ENCODE results near the gene KCNA4.
"Not testable (repeated sequence)": the region's sequence is repeated elsewhere in the genome, so short reads cannot be mapped to it uniquely, and the experiment has no call there.

Gene KCNA4

GRCh38 chr11:30016588-30017363, at the start of gene KCNA4:
Gene KCNA4 (minus strand): TSS chr11:30017030. CDS start chr11:30012678, 4,352 bp downstream.
- no peak for DNase-seq (ENCODE audit: low read depth in 2 of 2)

GRCh38 chr11:30062103-30062502, 45.3 kb upstream of the KCNA4 start:
- DNase-seq (ENCODE audit: low read depth in 2 of 2) = no peak

- DNase-seq (ENCODE audit: low read depth in 2 of 2) = no peak
These were observed 42.5 kb upstream of the KCNA4 start for GRCh38 chr11:30059172-30059815.

GRCh38 chr11:30049214-30049613, 32.4 kb upstream of the KCNA4 start:
- DNase-seq (ENCODE audit: low read depth in 2 of 2) = no peak

GRCh38 chr11:30046578-30046945, 29.7 kb upstream of the KCNA4 start:
- no peak for DNase-seq (ENCODE audit: low read depth in 2 of 2)

- no peak for DNase-seq (ENCODE audit: low read depth in 2 of 2)
These were observed 29.2 kb upstream of the KCNA4 start for GRCh38 chr11:30045921-30046577.

- no peak for DNase-seq (ENCODE audit: low read depth in 2 of 2)
These were observed 28.3 kb upstream of the KCNA4 start for GRCh38 chr11:30045144-30045543.

GRCh38 chr11:30041171-30041570, 24.3 kb upstream of the KCNA4 start:
- DNase-seq (ENCODE audit: low read depth in 2 of 2) = no peak

- not testable (repeated sequence) for DNase-seq (ENCODE audit: low read depth in 2 of 2)
These were observed 17.9 kb upstream of the KCNA4 start for GRCh38 chr11:30034746-30035145.

GRCh38 chr11:30034166-30034565, 17.3 kb upstream of the KCNA4 start:
- DNase-seq (ENCODE audit: low read depth in 2 of 2) = not testable (repeated sequence)

- no peak for DNase-seq (ENCODE audit: low read depth in 2 of 2)
These were observed 8.7 kb upstream of the KCNA4 start for GRCh38 chr11:30025396-30026139.

GRCh38 chr11:30023074-30023473, 6.2 kb upstream of the KCNA4 start:
- DNase-seq (ENCODE audit: low read depth in 2 of 2) = no peak

- no peak for DNase-seq (ENCODE audit: low read depth in 2 of 2)
These were observed 2.7 kb upstream of the KCNA4 start for GRCh38 chr11:30019481-30019880.

- no peak for DNase-seq (ENCODE audit: low read depth in 2 of 2)
These were observed 1.7 kb upstream of the KCNA4 start for GRCh38 chr11:30018495-30018894.

- DNase-seq (ENCODE audit: low read depth in 2 of 2) = no peak
These were observed 640 bp upstream of the KCNA4 start for GRCh38 chr11:30017445-30017895.

- DNase-seq (ENCODE audit: low read depth in 2 of 2) = no peak
These were observed 961 bp downstream of the KCNA4 start for GRCh38 chr11:30015725-30016412.

GRCh38 chr11:30012346-30012745, 4.5 kb downstream of the KCNA4 start:
- no peak for DNase-seq (ENCODE audit: low read depth in 2 of 2)

- no peak for DNase-seq (ENCODE audit: low read depth in 2 of 2)
These were observed 7.8 kb downstream of the KCNA4 start for GRCh38 chr11:30009060-30009459.

- no peak for DNase-seq (ENCODE audit: low read depth in 2 of 2)
These were observed 10.0 kb downstream of the KCNA4 start for GRCh38 chr11:30006876-30007275.

GRCh38 chr11:30002157-30002785, 14.6 kb downstream of the KCNA4 start:
- DNase-seq (ENCODE audit: low read depth in 2 of 2) = no peak
